LNCAP (cell line): ENCODE data around the gene NECAB2.

Source experiments
- CTCF ChIP-seq: fragments of 450-650 bp; IDR thresholded peaks from 2 replicates; pipeline ENCODE4 v1.5.1; 2017; ENCODE audit warnings: mild to moderate bottlenecking

NECAB2 gene

GRCh38 chr16:83945587-83945986 is 22.5 kb upstream of the NECAB2 start:
- no peak for TF ChIP-seq CTCF

- TF ChIP-seq CTCF: no peak
These were observed 21.8 kb upstream of the NECAB2 start for GRCh38 chr16:83946154-83946780.

- no peak for TF ChIP-seq CTCF
These were observed 21.1 kb upstream of the NECAB2 start for GRCh38 chr16:83946781-83947566.

- no peak for TF ChIP-seq CTCF
These were observed 20.3 kb upstream of the NECAB2 start for GRCh38 chr16:83947642-83948234.

GRCh38 chr16:83948914-83949723 is 18.9 kb upstream of the NECAB2 start:
- TF ChIP-seq CTCF: no peak

GRCh38 chr16:83949724-83950001 is 18.4 kb upstream of the NECAB2 start:
- no peak for TF ChIP-seq CTCF

- TF ChIP-seq CTCF: no peak
These were observed 16.5 kb upstream of the NECAB2 start for GRCh38 chr16:83951544-83951943.
